GM18502 (cell line): Measurements from ENCODE around the gene MAP3K5.
A peak's percentile ranks its signal among the peaks of the same experiment; 100 is the strongest.
"Not testable (repeated sequence)": the region's sequence is repeated elsewhere in the genome, so short reads cannot be mapped to it uniquely, and the experiment has no call there.

ENCODE experiments used
- ATAC-seq: cut with Tn5 transposase; IDR thresholded peaks from one replicate; pipeline ENCODE4 v1.9.1; 2021; ENCODE audit warnings: mild to moderate bottlenecking; ENCODE audit not compliant: unreplicated experiment, poor library complexity

The MAP3K5 gene, protein sequence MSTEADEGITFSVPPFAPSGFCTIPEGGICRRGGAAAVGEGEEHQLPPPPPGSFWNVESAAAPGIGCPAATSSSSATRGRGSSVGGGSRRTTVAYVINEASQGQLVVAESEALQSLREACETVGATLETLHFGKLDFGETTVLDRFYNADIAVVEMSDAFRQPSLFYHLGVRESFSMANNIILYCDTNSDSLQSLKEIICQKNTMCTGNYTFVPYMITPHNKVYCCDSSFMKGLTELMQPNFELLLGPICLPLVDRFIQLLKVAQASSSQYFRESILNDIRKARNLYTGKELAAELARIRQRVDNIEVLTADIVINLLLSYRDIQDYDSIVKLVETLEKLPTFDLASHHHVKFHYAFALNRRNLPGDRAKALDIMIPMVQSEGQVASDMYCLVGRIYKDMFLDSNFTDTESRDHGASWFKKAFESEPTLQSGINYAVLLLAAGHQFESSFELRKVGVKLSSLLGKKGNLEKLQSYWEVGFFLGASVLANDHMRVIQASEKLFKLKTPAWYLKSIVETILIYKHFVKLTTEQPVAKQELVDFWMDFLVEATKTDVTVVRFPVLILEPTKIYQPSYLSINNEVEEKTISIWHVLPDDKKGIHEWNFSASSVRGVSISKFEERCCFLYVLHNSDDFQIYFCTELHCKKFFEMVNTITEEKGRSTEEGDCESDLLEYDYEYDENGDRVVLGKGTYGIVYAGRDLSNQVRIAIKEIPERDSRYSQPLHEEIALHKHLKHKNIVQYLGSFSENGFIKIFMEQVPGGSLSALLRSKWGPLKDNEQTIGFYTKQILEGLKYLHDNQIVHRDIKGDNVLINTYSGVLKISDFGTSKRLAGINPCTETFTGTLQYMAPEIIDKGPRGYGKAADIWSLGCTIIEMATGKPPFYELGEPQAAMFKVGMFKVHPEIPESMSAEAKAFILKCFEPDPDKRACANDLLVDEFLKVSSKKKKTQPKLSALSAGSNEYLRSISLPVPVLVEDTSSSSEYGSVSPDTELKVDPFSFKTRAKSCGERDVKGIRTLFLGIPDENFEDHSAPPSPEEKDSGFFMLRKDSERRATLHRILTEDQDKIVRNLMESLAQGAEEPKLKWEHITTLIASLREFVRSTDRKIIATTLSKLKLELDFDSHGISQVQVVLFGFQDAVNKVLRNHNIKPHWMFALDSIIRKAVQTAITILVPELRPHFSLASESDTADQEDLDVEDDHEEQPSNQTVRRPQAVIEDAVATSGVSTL (N-terminal part only)

DNA sequence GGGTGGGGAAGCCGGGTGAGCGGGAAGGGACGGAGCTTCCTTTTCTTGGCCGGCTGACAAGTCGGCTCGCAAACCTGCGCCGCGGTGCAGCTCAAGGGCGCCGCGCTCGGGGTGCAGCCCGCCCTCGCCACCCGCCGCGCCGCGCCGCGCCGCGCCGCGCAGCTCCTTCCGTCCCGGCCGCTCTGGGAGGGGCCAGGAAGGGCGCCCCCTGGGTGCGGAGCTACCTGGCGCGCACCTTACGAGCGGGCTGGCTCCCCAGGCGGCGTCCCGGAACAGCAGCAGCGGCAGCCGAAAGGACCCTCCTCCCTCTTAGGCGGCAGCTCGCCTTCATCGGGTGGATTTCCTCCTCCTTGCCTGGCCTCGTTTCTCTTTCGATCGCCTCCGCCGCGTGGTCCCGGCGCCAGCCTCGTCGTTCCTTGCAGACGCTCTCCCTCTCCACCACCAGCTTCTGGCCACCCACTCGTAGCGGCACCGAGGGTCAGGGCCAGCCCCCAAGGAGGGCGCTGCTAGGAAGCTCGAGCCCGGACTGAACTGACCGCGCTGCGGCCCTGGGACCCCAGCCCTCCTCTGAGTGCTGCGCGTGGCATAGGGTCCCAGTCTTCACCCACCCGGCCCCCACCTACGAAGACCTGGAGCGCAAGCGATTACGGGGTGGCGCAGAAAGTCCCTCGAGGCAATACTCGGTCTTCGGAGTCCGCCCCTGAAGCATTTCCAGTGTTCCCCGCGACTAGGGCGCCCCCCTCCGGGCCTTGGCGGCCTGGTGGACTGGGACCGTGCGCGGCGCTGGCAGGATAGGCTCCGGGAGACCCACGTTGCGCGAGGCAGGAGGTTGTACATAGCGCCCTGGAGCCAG is at the start of gene MAP3K5:
Gene MAP3K5, minus strand, starts transcription at position 68 of the 853 bp plus-strand sequence. CDS start 320 bp downstream, outside the sequence.
- peak; percentile 64 for ATAC-seq

DNA sequence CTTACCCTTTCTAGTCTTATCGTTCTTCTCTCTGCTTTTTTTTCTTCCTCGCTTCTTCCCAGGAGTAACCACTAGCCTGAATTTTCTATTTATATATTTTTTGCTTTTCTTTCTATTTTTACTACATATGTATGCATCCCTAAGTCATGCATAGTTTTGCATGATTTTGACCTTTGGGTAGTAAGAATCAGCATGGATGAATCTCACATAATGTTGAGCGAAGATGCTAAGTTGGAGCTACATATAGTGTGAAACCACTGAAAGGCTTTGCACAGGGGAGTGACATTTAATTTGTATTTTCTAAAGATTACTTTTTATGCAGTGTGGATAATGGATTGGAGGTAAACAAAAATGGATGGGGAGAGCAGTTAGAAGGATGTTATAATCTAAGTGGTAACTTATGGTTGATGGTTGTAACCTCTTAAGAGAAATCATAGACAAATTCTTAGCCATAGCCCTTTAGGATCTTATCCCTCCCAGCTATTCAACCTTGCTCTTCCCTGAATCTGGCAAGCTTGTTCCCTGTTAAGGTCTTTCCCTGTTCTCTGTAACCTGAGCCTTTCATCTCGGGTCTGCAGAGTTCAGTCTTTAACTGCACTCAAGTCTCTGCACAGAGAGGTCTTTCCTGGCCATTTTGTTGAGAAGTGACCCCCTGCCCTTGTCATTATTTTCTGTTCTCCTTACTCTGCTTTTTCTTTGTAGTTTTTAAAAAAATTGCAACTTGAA is 48.2 kb upstream of the MAP3K5 start:
- no peak for ATAC-seq

- ATAC-seq, result no peak
These were observed 39.7 kb upstream of the MAP3K5 start for GRCh38 chr6:136831873-136832562.

DNA sequence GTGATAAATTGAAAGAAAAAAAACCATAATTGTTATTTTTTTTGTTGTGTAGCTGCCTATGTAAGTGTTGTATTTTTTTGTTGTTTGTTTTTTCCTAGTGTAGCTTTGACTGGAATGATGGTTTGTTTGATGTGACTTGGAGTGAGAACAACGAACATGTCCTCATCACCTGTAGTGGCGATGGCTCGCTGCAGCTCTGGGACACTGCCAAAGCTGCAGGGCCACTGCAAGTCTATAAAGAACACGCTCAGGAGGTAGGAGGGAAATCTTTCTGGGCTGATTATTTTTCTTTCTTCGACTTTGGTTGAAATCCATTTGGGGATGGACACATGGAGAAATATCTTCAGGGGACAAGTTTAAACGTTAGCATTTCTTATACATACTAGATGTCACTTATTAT is 33.9 kb upstream of the MAP3K5 start:
- ATAC-seq, result no peak

DNA sequence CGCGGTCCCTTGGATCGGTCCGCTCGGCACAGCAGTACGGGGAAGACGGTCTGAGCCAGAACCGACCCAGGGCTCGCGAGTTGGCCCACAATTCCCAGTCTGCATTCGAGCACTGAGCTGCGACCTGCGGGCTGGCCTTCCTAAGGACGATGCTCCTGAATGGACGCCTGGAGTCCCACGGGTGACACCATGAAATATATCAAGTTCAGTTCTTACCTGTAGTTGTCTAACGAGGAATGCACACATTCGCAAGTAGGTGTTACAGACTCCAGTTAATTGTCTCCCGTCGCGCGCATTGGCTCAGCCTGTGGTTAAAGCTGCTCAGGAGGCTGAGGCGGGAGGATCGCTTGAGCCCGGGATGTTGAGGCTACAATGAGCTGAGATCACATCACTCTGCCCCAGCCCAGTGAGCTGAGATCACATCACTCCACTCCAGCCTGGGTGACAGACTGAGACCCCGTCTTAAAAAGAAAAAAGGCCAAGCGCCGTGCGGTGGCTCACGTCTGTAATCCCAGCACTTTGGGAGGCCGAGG is 30.9 kb upstream of the MAP3K5 start:
- ATAC-seq, result no peak

- peak; percentile 97 for ATAC-seq
These were observed 30.3 kb upstream of the MAP3K5 start, which contains the start of gene PEX7 for GRCh38 chr6:136822376-136823127. PEX7 (plus strand) TSS chr6:136822592; CDS start chr6:136822666, 74 bp downstream.

DNA sequence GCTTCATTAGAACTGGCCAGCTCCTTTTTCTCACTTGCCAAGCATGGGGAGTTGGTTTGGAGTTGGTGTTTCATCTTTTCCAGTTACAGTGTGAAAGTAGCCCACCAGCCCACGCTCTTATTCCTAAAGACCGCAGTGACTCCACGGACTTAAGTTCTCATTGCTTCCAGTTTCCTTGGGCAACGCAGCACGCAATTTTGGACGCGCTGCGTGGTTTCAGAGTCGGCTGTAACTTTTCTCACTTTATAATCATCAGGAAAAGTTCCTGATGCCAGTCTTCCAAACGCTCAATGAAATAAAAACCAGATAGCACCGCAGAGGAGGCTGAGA is 29.7 kb upstream of the MAP3K5 start:
- ATAC-seq, result peak; percentile 5

GRCh38 chr6:136820561-136820960 is 28.3 kb upstream of the MAP3K5 start:
- ATAC-seq, result no peak

DNA sequence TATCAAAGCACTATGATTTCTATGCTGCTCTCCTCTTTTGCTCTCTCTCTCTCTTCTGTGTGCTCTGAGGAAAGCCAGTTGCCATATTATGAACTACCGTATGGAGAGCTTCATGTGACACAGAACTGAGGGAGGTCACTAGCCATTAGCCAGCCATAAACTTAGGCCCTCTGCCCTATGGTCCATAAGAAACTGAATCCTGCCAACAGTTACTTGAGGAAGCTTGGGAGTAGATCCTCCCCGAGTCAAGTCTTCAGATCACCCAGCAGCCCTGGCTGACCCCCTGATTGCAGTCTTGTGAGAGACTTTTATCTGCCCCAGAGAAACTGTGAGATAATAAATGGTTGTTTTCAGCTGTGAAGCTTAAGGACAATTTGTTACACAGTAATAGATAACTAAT is 24.4 kb upstream of the MAP3K5 start:
- no peak for ATAC-seq

- ATAC-seq, result not testable (repeated sequence)
These were observed 23.3 kb upstream of the MAP3K5 start for GRCh38 chr6:136815608-136816007.

- no peak for ATAC-seq
These were observed 19.9 kb upstream of the MAP3K5 start for GRCh38 chr6:136812174-136812573.

GRCh38 chr6:136811272-136811671 is 19.0 kb upstream of the MAP3K5 start:
- ATAC-seq, result no peak

GRCh38 chr6:136809091-136809860 is 17.0 kb upstream of the MAP3K5 start:
- ATAC-seq, result no peak

DNA sequence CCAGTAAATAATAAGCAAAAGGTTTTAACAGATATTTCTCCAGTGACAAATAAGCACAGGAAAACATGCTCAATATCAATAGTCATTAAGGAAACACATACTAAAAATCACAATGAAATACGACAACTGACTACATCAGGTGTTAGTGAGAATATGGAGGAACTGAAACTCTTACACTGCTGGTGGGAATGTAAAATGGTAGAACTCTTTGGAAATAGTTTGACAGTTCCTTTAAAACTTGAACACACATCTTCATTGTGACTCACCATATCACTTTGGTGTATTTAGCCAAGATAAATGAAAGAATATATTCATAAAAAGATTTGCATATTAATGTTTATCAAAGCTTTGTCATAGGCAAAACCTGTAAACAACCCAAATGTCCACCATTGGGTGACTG is 11.3 kb upstream of the MAP3K5 start:
- ATAC-seq, result no peak

DNA sequence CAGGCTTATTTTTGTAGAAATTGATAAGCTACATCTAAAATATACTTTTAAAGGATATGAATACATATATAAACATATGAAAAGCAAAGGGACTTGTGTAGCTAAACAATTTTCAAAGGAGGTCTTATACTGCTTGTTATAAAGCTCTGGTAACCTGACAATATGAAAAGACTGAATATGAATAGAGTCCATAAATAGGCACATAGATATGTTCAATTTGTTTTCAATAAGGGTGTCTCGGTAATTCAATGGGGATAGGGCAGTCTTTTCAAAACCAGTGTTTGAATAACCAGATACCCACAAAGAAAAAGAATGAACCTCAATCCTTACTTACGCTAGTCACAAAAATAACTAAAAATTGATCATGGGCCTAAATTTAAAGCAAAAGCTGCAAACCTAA is 9.3 kb upstream of the MAP3K5 start:
- ATAC-seq, result no peak

GRCh38 chr6:136798044-136798443 is 5.8 kb upstream of the MAP3K5 start:
- no peak for ATAC-seq

GRCh38 chr6:136795996-136796395 is 3.7 kb upstream of the MAP3K5 start:
- ATAC-seq, result no peak
